Measurements from ENCODE around the gene RMRP.
A peak's percentile ranks its signal among the peaks of the same experiment; 100 is the strongest.
"Not testable (repeated sequence)": the region's sequence is repeated elsewhere in the genome, so short reads cannot be mapped to it uniquely, and the experiment has no call there.

Gene RMRP

GRCh38 chr9:35664531-35665470, 7.0 kb upstream of the RMRP start, which contains the start of gene ARHGEF39:
ARHGEF39 (minus strand) TSS chr9:35665195; CDS start chr9:35665169, 26 bp downstream.
- peak; percentile 59 for DNase-seq (ENCODE audit: low read depth)

DNA sequence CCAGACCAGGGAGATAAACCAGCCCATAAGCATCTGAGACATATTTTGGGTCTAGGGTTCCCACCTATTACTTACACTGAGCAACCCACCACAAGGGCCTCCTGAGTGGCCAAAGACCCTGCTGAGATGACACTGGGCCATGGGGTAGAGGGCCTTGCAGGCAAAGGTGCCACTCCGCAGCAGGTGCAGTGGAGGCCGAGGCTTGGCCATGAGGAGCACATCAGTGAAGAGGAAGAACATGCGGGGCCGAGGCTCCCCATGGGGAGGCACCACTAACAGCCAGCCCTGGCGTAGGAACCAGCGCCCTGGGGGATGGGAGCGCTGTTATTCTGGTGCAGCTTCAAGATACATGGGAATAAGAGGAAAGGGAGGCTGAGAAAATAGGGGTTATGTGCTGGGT, 4.6 kb upstream of the RMRP start:
- no peak for DNase-seq (ENCODE audit: low read depth)

- DNase-seq (ENCODE audit: low read depth): no peak
Observed at GRCh38 chr9:35661756-35662350, 4.0 kb upstream of the RMRP start.

- DNase-seq (ENCODE audit: low read depth): no peak
Observed at GRCh38 chr9:35660966-35661415, 3.2 kb upstream of the RMRP start.

DNA sequence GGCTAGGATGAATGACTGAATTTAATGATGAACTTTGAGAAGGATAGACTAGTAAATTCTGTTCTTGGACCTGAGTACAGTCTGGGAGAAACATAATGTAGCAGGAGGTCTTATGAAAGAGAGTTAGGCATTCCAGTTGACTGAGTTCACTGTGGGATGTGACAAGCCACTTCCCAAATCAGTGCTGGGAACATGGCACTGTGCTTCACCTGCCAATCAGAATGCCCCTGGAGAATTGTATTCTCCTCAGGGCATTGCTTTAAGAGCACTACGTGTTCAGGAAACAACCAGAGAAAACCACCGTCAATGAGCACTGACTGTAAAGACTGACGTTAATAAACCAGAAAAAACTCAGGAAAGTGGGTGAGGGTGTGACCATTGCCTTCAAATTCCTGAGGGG, 1.5 kb upstream of the RMRP start:
- no peak for DNase-seq (ENCODE audit: low read depth)

DNA sequence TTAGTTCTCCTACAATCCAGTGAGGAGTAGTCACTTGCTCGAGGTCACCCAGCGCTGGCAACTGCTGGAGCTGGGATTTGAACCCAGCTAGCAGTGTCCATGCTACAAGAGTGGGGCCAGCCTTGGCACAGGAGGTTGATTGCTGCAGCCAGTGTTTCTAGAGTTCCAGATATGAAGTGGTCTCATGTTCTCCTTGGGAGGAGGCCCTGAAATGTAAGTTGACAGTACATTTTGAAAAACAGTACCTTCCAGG, 1.1 kb upstream of the RMRP start:
- no peak for DNase-seq (ENCODE audit: low read depth)

GRCh38 chr9:35658137-35658967, 533 bp upstream of the RMRP start, which contains the start of gene CCDC107:
CCDC107 (plus strand) TSS chr9:35658292; CDS start chr9:35658380, 88 bp downstream.
- peak; percentile 76 for DNase-seq (ENCODE audit: low read depth)

DNA sequence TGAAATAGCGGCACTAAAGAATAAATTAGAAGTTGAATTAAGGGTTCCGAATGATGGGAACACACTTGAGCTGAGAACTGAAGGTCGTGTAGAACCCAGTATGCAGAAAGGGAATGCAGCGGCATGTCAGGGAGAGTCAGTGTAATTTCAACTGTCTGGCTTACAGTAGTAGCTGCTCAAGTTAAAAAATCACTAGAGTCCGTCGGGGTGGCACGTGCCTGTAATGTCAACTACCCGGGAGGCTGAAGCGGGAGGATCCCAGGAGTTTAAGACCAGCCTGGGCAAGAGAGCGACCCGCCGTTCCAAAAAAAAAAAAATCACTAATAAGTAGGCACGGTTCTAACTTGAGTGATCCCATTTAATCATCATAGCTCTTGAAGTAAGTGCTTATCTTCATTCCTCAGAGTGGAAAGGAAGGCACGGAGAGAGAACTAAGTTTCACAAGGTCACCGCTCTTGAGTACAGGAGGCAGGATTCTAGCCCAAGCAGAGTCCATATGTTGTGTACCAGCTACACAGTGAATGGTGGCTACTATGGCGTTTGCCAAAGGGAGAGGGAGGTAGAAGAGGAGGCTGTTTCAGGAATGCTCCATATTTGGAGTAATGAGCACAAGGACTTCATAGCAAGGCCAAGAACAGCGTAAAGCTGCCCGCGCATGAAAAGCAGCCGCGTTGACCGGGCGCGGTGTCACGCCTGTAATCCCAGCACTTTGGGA, 831 bp downstream of the RMRP start:
- no peak for DNase-seq (ENCODE audit: low read depth)

DNA sequence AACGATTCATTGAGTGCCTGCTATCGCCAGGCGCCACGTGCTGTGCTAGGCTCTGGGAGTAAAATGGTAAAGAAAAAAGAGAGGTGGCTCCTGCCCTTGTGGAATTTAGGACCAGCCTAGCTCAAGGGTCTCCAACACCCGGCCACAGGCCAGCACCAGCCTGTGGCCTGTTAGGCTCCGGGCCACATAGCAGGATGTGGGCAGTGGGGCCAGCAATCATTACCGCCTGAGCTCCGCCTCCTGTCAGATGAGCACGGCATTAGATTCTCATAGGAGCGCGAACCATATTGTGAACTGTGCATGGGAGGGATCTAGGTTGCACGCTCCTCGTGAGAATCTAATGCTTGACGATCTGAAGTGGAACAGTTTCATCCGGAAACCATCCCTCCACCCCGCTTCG, 1.5 kb downstream of the RMRP start:
- DNase-seq (ENCODE audit: low read depth): no peak

GRCh38 chr9:35653611-35654010, 4.2 kb downstream of the RMRP start:
- DNase-seq (ENCODE audit: low read depth): no peak

DNA sequence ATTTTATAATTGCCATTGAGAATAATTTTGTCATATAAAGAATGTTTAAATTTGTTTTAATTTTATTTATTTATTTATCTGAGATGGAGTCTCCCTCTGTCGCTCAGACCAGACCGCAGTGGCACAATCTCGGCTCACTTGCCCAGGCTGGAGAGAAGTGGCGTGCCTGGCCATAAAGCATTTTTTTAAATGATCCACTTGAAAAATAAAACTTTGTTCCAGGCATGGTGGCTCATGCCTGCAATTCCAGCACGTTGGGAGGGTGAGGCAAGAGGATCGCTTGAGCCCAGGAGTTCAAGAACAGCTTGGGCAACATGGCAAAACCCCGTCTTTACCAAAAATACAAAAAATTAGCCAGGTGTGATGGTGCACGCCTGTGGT, 5.0 kb downstream of the RMRP start:
- DNase-seq (ENCODE audit: low read depth): no peak

GRCh38 chr9:35651956-35652828, 5.6 kb downstream of the RMRP start:
- DNase-seq (ENCODE audit: low read depth): no peak

DNA sequence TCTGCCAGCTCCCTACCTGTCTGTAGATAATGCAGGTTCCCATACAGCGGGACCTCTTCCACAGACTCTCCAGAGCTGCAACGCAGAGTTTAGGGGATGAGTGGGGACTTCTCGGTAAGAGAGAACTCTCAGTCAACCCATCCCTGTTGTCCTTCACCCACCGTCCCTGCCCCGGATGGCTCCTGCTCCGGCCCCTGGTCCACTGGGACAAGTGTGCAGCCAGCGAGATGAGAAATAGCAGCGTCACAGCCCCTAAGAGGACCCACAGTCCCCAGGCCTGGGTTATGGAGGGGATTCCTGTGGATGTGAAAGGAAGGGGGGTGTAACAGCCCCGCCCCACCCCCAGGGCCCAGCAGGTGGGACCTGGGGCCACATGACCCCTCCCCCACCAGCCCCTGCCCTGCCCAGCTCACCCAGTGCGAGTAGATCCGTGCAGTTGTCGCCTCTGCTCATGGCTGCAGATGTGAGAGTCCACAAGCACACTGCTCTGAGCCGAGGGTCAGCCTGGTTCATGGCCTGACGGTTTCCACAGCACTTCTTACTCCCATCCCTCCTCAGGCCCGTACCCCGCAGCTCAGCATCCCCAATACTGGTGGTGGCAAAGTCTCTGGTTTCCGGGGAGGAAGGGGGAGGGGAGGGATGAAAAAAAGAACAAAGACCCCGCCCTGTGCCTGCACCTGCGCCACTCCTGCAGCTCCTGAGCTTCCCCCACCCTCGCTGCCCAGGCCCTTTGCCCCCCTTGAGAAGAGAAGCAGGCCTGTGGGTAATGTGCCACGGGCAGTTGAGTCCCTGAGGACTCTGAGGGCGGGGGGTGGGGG, 7.3 kb downstream of the RMRP start, which contains the start of gene SIT1:
SIT1 (minus strand) TSS at position 591 of the 818 bp plus-strand sequence; CDS start at position 513, 78 bp downstream.
- DNase-seq (ENCODE audit: low read depth): no peak

GRCh38 chr9:35649431-35650340, 8.1 kb downstream of the RMRP start:
- no peak for DNase-seq (ENCODE audit: low read depth)

GRCh38 chr9:35646533-35647265, 11.1 kb downstream of the RMRP start:
- DNase-seq (ENCODE audit: low read depth): peak; percentile 87

DNA sequence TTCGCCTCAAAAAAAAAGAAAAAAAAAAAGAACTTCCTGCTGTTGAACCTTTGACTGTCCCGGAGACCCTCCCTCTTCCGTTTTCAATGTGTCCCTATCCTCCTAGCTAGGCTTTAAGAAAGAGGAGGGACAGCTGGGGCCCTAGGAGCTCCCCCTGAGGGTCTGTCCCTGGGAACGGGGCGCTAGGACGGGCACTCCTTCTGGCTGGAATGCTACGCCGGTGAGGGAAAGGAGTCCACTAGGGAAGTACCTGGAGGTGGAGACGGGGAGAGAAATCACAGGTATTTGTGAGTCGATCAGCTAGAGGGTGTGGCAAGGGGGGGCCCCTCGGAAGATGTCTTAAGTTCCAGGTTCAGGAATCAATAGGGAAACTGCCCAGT, 11.7 kb downstream of the RMRP start:
- DNase-seq (ENCODE audit: low read depth): no peak

GRCh38 chr9:35645736-35646135, 12.1 kb downstream of the RMRP start:
- DNase-seq (ENCODE audit: low read depth): not testable (repeated sequence)

DNA sequence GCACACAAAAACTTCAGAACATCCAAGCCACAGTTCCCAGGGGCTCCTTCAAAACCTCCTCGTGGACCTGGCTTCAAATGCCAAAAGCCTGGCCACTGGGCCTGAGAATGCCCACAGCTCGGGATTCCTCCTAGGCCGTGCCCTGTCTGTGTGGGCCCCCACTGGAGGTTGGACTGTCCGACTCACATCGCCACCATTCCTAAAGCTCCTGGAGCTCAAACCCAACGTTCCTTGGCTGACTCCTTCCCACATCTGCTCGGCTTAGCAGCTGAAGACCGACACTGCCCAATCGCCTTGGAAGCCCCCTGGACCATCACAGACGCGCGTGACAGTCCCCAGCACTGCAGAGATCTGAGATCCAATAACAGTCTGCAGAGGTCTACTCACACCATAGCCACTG, 14.8 kb downstream of the RMRP start:
- no peak for DNase-seq (ENCODE audit: low read depth)
